PC-9 (cell line): ENCODE results near the gene IRX4. TPM values are rescaled to one million over a fixed set of nuclear protein-coding genes. Genes with fewer than 3 reads are reported as not detected.

ENCODE experiments used
- BruUV-seq: library from RNA; stranded (reverse); fragments of 400-500 nt; replicated peaks from 2 replicates; lab custom pipeline; 2021; lab: Mats Ljungman, UMichigan
- CTCF ChIA-PET: fragments of 300-600 bp; sonication (Branson Sonifier 250); formaldehyde crosslinking; loops from one replicate; lab custom pipeline; 2022; ENCODE audit warnings: antibody characterized with exemption; lab: Charles Lee
- POLR2A ChIA-PET: fragments of 300-600 bp; sonication (Branson Sonifier 250); formaldehyde crosslinking; loops from one replicate; lab custom pipeline; 2022; ENCODE audit warnings: antibody characterized with exemption; ENCODE audit not compliant: unreplicated experiment; lab: Charles Lee
- DNase-seq, 2 experiments: peaks; one replicate each; pipeline versions ENCODE4 v3.0.0 to v3.0.0-alpha.2; 2015 to 2022; ENCODE audit warnings: mixed read lengths in 1 of 2
- H2AFZ ChIP-seq: fragments of 200-600 bp; sonication (generic); 2 replicates; pipeline ENCODE4 v1.8.1; 2017; ENCODE audit warnings: antibody characterized with exemption
- H3F3A ChIP-seq: fragments of 200-600 bp; sonication (generic); 2 replicates; pipeline ENCODE4 v1.8.1; 2017; ENCODE audit warnings: antibody characterized with exemption, mild to moderate bottlenecking, low read depth; ENCODE audit not compliant: insufficient read depth
- H3K27ac ChIP-seq: fragments of 200-600 bp; sonication (generic); 2 replicates; pipeline ENCODE4 v1.6.1; 2016; ENCODE audit warnings: mixed run types
- H3K27me3 ChIP-seq: fragments of 200-600 bp; sonication (generic); 2 replicates; pipeline ENCODE4 v1.6.1; 2016; ENCODE audit warnings: low read depth, mixed run types; ENCODE audit not compliant: insufficient read depth
- H3K36me3 ChIP-seq: fragments of 200-600 bp; sonication (generic); 2 replicates; pipeline ENCODE4 v1.6.1; 2016; ENCODE audit warnings: low read depth, mixed run types
- H3K4me1 ChIP-seq: fragments of 200-600 bp; sonication (generic); replicated peaks from 2 replicates; pipeline ENCODE4 v1.6.1; 2016; ENCODE audit warnings: mixed run types; ENCODE audit not compliant: insufficient read depth
- H3K4me2 ChIP-seq: fragments of 200-600 bp; sonication (generic); 2 replicates; pipeline ENCODE4 v1.6.1; 2017; ENCODE audit warnings: mixed run types
- H3K4me3 ChIP-seq: fragments of 200-600 bp; sonication (generic); 2 replicates; pipeline ENCODE4 v1.6.1; 2016; ENCODE audit warnings: mixed run types
- H3K79me2 ChIP-seq: fragments of 200-600 bp; sonication (generic); 2 replicates; pipeline ENCODE4 v1.6.1; 2017; ENCODE audit warnings: low read depth, mixed run types
- H3K9me2 ChIP-seq: fragments of 200-600 bp; sonication (generic); 2 replicates; pipeline ENCODE4 v1.8.1; 2017; ENCODE audit warnings: mild to moderate bottlenecking; ENCODE audit not compliant: insufficient read depth
- H3K9me3 ChIP-seq: fragments of 200-600 bp; sonication (generic); 2 replicates; pipeline ENCODE4 v1.8.1; 2016; ENCODE audit warnings: low read depth; ENCODE audit not compliant: insufficient read depth
- H4K20me1 ChIP-seq: fragments of 200-600 bp; sonication (generic); 2 replicates; pipeline ENCODE4 v1.8.1; 2017; ENCODE audit not compliant: insufficient read depth
- EZH2 ChIP-seq: fragments of 200-600 bp; sonication (generic); IDR thresholded peaks from 2 replicates; pipeline ENCODE4 v1.8.0; 2017; ENCODE audit warnings: antibody characterized with exemption, low read depth
- intact Hi-C: fragments of 100-400 bp; cut with micrococcal nuclease; formaldehyde crosslinking; loops from one replicate; pipeline ENCODE4 v1.10.0; 2022; ENCODE audit not compliant: unreplicated experiment
- total RNA-seq: library from RNA; stranded (reverse); gene quantifications from 2 replicates; pipeline ENCODE4 v1.2.3, GENCODE V29; 2021
- TF ChIP-seq, protein P1 (sequence below): fragments of 200-600 bp; sonication (generic); conservative IDR thresholded peaks from 2 replicates; pipeline ENCODE4 v1.6.1; 2017; ENCODE audit warnings: mixed run types, antibody characterized with exemption, mild to moderate bottlenecking, moderate library complexity

Gene IRX4
- total RNA-seq, 1 experiment from 2014 or later, result not detected

GRCh38 chr5:1842004-1842819 is 40.5 kb downstream of the IRX4 start:
- H3K4me3 ChIP-seq, result no peak overlapping the region
- CTCF ChIA-PET, result interaction anchor here (0.6 kb wide), 1 partner anchor 673 kb away, joined by 3 read pairs; no protein-coding TSS in a partner anchor

GRCh38 chr5:1840741-1841521 is 41.8 kb downstream of the IRX4 start:
- Histone ChIP-seq H3K4me1 (no peaks in the 10 kb centered on the region), H3K36me3 (no peaks in the 10 kb centered on the region), H3K79me2 (no peaks in the 10 kb centered on the region), H3K27me3 (peaks cover 95% of the 10 kb centered on the region), H3K4me3 (no peak overlapping the region), H3F3A (no peaks in the 10 kb centered on the region), H3K9me2 (no peaks in the 10 kb centered on the region), H3K9me3 (no peaks in the 10 kb centered on the region), H4K20me1 (no peaks in the 10 kb centered on the region; the same call in 1 of the 2 replicates), H2AFZ (no peak overlapping the region), H3K27ac (no peak overlapping the region), H3K4me2 (no peak overlapping the region)
- ChIA-PET CTCF (no interaction called here), POLR2A (no interaction called here)
- no peak for DNase-seq
- no TSS peak for BruUV-seq
- intact Hi-C loops, result no loop called here
- no peak for TF ChIP-seq EZH2
- TF ChIP-seq, protein P1, sequence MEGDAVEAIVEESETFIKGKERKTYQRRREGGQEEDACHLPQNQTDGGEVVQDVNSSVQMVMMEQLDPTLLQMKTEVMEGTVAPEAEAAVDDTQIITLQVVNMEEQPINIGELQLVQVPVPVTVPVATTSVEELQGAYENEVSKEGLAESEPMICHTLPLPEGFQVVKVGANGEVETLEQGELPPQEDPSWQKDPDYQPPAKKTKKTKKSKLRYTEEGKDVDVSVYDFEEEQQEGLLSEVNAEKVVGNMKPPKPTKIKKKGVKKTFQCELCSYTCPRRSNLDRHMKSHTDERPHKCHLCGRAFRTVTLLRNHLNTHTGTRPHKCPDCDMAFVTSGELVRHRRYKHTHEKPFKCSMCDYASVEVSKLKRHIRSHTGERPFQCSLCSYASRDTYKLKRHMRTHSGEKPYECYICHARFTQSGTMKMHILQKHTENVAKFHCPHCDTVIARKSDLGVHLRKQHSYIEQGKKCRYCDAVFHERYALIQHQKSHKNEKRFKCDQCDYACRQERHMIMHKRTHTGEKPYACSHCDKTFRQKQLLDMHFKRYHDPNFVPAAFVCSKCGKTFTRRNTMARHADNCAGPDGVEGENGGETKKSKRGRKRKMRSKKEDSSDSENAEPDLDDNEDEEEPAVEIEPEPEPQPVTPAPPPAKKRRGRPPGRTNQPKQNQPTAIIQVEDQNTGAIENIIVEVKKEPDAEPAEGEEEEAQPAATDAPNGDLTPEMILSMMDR, result no peak

More at GRCh38 chr5:1842004-1842819, 40.5 kb downstream of the IRX4 start:
- TF ChIP-seq EZH2, result peak; percentile 98
- TF ChIP-seq, protein P1, result no peak
- H4K20me1 ChIP-seq, result no peaks in the 10 kb centered on the region
- H3K4me1 ChIP-seq, result no peaks in the 10 kb centered on the region
- intact Hi-C loops, result no loop called here
- H3K79me2 ChIP-seq, result no peaks in the 10 kb centered on the region
- no peaks in the 10 kb centered on the region for H3K36me3 ChIP-seq
- H3K27ac ChIP-seq, result no peak overlapping the region
- H3K4me2 ChIP-seq, result no peak overlapping the region
- POLR2A ChIA-PET, result no interaction called here
- BruUV-seq, result no TSS peak
- H3K27me3 ChIP-seq, result peaks cover 93% of the 10 kb centered on the region
- no peaks in the 10 kb centered on the region for H3F3A ChIP-seq
- no peak overlapping the region for H2AFZ ChIP-seq
- H3K9me3 ChIP-seq, result no peaks in the 10 kb centered on the region
- H3K9me2 ChIP-seq, result no peaks in the 10 kb centered on the region
- no peak for DNase-seq

DNA sequence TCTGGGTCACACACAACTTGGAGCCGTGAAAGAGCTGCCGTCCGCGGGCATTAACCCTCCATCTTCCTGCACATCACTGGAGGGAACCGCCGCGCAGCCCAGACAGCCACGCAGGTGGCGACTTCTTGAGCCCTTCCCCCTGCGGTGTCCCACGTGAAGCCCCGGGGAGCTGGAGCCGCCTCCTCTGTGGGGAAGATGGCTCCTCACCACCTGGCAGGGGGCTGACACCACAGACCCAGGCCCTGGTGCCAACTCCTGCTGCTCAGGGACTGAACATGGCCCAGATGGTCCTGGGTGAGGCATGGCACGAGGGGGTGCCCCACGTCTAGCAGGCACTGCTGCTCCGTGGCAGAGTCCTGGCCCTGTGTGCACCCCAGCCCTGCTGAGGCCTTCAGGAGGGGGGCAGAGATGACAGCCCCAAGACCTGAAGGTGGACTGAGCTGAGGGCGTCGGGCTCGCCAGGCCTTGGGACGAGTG is 42.6 kb downstream of the IRX4 start:
- DNase-seq, result no peak
- no TSS peak for BruUV-seq
- peaks cover 97% of the 10 kb centered on the region for H3K27me3 ChIP-seq

More for the DNA sequence above, 42.6 kb downstream of the IRX4 start:
- Histone ChIP-seq H3K9me3 (no peaks in the 10 kb centered on the region), H3K4me3 (no peak overlapping the region), H3F3A (no peaks in the 10 kb centered on the region), H3K4me1 (no peaks in the 10 kb centered on the region), H3K79me2 (no peaks in the 10 kb centered on the region), H4K20me1 (no peaks in the 10 kb centered on the region; the same call in 1 of the 2 replicates), H3K4me2 (no peak overlapping the region), H3K36me3 (no peaks in the 10 kb centered on the region), H3K27ac (no peak overlapping the region), H3K9me2 (no peaks in the 10 kb centered on the region), H2AFZ (no peak overlapping the region)
- intact Hi-C loops, result no loop called here
- TF ChIP-seq EZH2, result no peak
- TF ChIP-seq, protein P1, result no peak
- POLR2A ChIA-PET, result no interaction called here
- CTCF ChIA-PET, result no interaction called here
